Ascending aorta (tissue), 2 donors: Measurements from ENCODE around the gene GAPDH. TPM values are rescaled to one million over a fixed set of nuclear protein-coding genes. Genes with fewer than 3 reads are reported as not detected.
"Not testable (repeated sequence)": the region's sequence is repeated elsewhere in the genome, so short reads cannot be mapped to it uniquely, and the experiment has no call there.

Source experiments
- DNase-seq, 2 donors: peaks; one replicate each; pipeline ENCODE4 v3.0.0-alpha.2; 2019; ENCODE audit warnings: low spot score in 2 of 2
- H3K27ac ChIP-seq, 2 donors: fragments of 200-600 bp; sonication (generic); one replicate each; pipeline ENCODE4 v1.5.1; 2016 to 2017; ENCODE audit warnings: mild to moderate bottlenecking in 1 of 2
- H3K27me3 ChIP-seq: fragments of 200-600 bp; sonication (generic); one replicate; pipeline ENCODE4 v1.5.1; 2017
- H3K36me3 ChIP-seq, 2 donors: fragments of 200-600 bp; sonication (generic); one replicate each; pipeline ENCODE4 v1.5.1; 2016
- H3K4me1 ChIP-seq, 2 donors: fragments of 200-600 bp; sonication (generic); one replicate each; pipeline ENCODE4 v1.5.1; 2016 to 2017; ENCODE audit warnings: mild to moderate bottlenecking in 1 of 2
- H3K4me3 ChIP-seq, 2 donors: fragments of 200-600 bp; sonication (generic); one replicate each; pipeline ENCODE4 v1.5.1; 2016 to 2017; ENCODE audit warnings: mild to moderate bottlenecking in 1 of 2
- H3K9me3 ChIP-seq, 2 donors: fragments of 200-600 bp; sonication (generic); one replicate each; pipeline ENCODE4 v1.5.1; 2016
- CTCF ChIP-seq, 3 experiments: fragments of 200-600 bp in 2 of 3; fragments of 450-650 bp in 1 of 3; sonication (generic) in 2 of 3; IDR thresholded peaks; one replicate each; pipeline ENCODE4 v1.5.1; 2016 to 2019; ENCODE audit warnings: antibody characterized with exemption in 3 of 3, mild to moderate bottlenecking in 1 of 3, moderate library complexity in 1 of 3
- intact Hi-C: fragments of 100-400 bp; cut with DNase I; formaldehyde crosslinking; loops from one replicate; pipeline ENCODE4 v1.15.1; 2023
- total RNA-seq: library from RNA; depleted of rRNA; stranded (reverse); fragments of >200 nt; gene quantifications from one replicate; pipeline ENCODE4 v1.1.0, GENCODE V29; 2016

Gene GAPDH
- total RNA-seq: 3,445 TPM

- no peaks in the 10 kb centered on the region for H3K27me3 ChIP-seq
- peak within 1 kb of the TSS; percentile 79 to 98 for H3K4me3 ChIP-seq
- intact Hi-C loops: loop anchor here (1.0 to 10.0 kb wide), 5 partner anchors 41 to 309 kb away; partner anchors contain the start of genes MRPL51 and VAMP1
- H3K27ac ChIP-seq: peak within 1 kb of the TSS; percentile 98 to 99
- peak; percentile 52 to 94 for DNase-seq
- H3K9me3 ChIP-seq: no peaks in the 10 kb centered on the region
- H3K36me3 ChIP-seq: peaks cover 44 to 55% of the 10 kb centered on the region in 2 donors
- peaks cover 19 to 30% of the 10 kb centered on the region in 2 donors for H3K4me1 ChIP-seq
- no peak for TF ChIP-seq CTCF (IDR thresholded peaks at IDR 0.05)
Observed at GRCh38 chr12:6533923-6534694, at the start of gene GAPDH. Gene GAPDH (plus strand): TSS chr12:6534517. CDS start chr12:6534833, 316 bp downstream.

GRCh38 chr12:6488240-6488639 is 46.1 kb upstream of the GAPDH start:
- no peaks in the 10 kb centered on the region for H3K9me3 ChIP-seq
- no peak for DNase-seq
- no peak overlapping the region for H3K27ac ChIP-seq
- H3K36me3 ChIP-seq: peaks cover 0 to 9% of the 10 kb centered on the region in 2 donors
- H3K4me1 ChIP-seq: peaks cover 4 to 8% of the 10 kb centered on the region in 2 donors
- intact Hi-C loops: no loop called here
- no peak overlapping the region for H3K4me3 ChIP-seq
- no peaks in the 10 kb centered on the region for H3K27me3 ChIP-seq
- no peak for TF ChIP-seq CTCF (IDR thresholded peaks at IDR 0.05)

GRCh38 chr12:6489449-6489848 is 44.9 kb upstream of the GAPDH start:
- Histone ChIP-seq H3K27me3 (no peaks in the 10 kb centered on the region), H3K27ac (no peak overlapping the region), H3K36me3 (peaks cover 0 to 9% of the 10 kb centered on the region in 2 donors), H3K4me1 (peaks cover 6 to 8% of the 10 kb centered on the region in 2 donors), H3K9me3 (no peaks in the 10 kb centered on the region), H3K4me3 (no peak overlapping the region)
- no peak for DNase-seq
- no peak for TF ChIP-seq CTCF (IDR thresholded peaks at IDR 0.05)
- intact Hi-C loops: no loop called here

- H3K9me3 ChIP-seq, DNase-seq, H3K27ac ChIP-seq, H3K27me3 ChIP-seq, H3K36me3 ChIP-seq, H3K4me3 ChIP-seq: not testable (repeated sequence)
- intact Hi-C loops: loop anchor here (10.0 kb wide), 1 partner anchor 174 kb away; the partner anchor contains the start of gene ING4
- peaks cover 8 to 17% of the 10 kb centered on the region in 2 donors for H3K4me1 ChIP-seq
Observed at GRCh38 chr12:6490673-6491072, 43.6 kb upstream of the GAPDH start.

GRCh38 chr12:6492838-6493496 is 41.4 kb upstream of the GAPDH start, which contains the start of gene MRPL51:
Gene MRPL51 (minus strand): TSS chr12:6493262. CDS start chr12:6493136, 126 bp downstream.
- no peaks in the 10 kb centered on the region for H3K27me3 ChIP-seq
- H3K4me3 ChIP-seq: peak within 1 kb of the TSS; percentile 67 to 77
- no peaks in the 10 kb centered on the region for H3K9me3 ChIP-seq
- peaks cover 8 to 18% of the 10 kb centered on the region in 2 donors for H3K4me1 ChIP-seq
- peak; percentile 86 to 97 for DNase-seq
- H3K27ac ChIP-seq: peak within 1 kb of the TSS; percentile 79 to 98
- H3K36me3 ChIP-seq: peaks cover 8 to 14% of the 10 kb centered on the region in 2 donors
- TF ChIP-seq CTCF (IDR thresholded peaks at IDR 0.05): no peak
- intact Hi-C loops: loop anchor here (1.0 to 10.0 kb wide), 4 partner anchors 23 to 172 kb away; partner anchors contain the start of genes GAPDH, IFFO1, ING4 and VAMP1
